ENCODE measurements around the gene BSPRY. TPM values are rescaled to one million over a fixed set of nuclear protein-coding genes. Genes with fewer than 3 reads are reported as not detected.

The BSPRY gene
- total RNA-seq, 1 donor from 2014 or later = 1.8 TPM

DNA sequence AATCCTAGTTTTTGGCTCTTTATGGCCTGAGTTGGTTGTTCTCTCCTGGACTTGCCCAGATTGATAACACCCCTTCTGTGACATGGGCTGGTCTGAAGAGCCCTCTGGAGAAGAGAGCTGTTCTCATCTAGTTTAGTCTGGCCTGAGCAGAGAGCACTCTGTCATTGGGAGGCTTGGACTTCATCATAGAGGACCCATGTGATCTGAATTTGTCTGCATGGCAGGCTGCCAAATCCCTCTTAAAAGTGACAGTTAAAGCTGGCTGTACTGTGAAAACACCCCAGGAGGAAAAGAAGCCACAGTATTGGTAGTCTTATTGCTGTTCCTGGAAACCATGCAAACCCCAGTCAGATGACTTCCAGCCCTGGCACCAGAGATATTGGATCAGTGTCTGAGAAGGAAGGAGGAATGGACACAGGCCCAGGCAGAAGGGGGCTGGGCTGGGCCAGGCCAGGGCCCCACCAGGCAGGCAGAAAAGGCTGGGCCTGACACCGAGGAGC is 5.6 kb upstream of the BSPRY start:
- H3K4me3 ChIP-seq (ENCODE audit: low read depth, low read length) = no peak overlapping the region
- TF ChIP-seq, protein P1, sequence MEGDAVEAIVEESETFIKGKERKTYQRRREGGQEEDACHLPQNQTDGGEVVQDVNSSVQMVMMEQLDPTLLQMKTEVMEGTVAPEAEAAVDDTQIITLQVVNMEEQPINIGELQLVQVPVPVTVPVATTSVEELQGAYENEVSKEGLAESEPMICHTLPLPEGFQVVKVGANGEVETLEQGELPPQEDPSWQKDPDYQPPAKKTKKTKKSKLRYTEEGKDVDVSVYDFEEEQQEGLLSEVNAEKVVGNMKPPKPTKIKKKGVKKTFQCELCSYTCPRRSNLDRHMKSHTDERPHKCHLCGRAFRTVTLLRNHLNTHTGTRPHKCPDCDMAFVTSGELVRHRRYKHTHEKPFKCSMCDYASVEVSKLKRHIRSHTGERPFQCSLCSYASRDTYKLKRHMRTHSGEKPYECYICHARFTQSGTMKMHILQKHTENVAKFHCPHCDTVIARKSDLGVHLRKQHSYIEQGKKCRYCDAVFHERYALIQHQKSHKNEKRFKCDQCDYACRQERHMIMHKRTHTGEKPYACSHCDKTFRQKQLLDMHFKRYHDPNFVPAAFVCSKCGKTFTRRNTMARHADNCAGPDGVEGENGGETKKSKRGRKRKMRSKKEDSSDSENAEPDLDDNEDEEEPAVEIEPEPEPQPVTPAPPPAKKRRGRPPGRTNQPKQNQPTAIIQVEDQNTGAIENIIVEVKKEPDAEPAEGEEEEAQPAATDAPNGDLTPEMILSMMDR (IDR thresholded peaks at IDR 0.05; ENCODE audit: insufficient read depth, low read length, severe bottlenecking) = no peak
- no peaks in the 10 kb centered on the region for H3K27me3 ChIP-seq (ENCODE audit: control insufficient read depth, insufficient read depth, low read length)
- no peaks in the 10 kb centered on the region for H3K36me3 ChIP-seq (ENCODE audit: control insufficient read depth, insufficient read depth, low read length)
- DNase-seq (ENCODE audit: low read depth) = no peak
- FAIRE-seq = no peak

DNA sequence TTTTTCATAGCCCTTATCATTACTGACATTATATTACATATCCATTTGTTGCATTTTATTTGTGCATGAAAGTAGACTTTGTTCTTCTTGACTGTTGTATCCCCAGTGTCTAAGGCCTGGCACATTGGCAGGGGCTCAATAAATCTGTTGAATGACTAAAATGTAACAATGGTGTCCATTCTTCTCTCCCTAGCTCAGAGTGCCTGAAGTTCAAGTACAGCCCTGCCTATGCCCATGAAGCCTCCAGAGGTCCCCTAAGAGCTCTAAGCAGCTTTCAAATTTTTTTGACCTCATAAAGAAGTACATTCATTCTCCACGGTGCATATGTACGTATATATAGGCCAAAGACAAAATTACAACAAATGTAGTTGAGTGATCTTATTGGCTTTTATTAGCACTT is 4.2 kb upstream of the BSPRY start:
- Histone ChIP-seq H3K4me3 (ENCODE audit: low read depth, low read length) (no peak overlapping the region), H3K27me3 (ENCODE audit: control insufficient read depth, insufficient read depth, low read length) (peaks cover 7% of the 10 kb centered on the region), H3K36me3 (ENCODE audit: control insufficient read depth, insufficient read depth, low read length) (no peaks in the 10 kb centered on the region)
- TF ChIP-seq, protein P1 (IDR thresholded peaks at IDR 0.05; ENCODE audit: insufficient read depth, low read length, severe bottlenecking) = no peak
- DNase-seq (ENCODE audit: low read depth) = no peak
- FAIRE-seq = no peak

DNA sequence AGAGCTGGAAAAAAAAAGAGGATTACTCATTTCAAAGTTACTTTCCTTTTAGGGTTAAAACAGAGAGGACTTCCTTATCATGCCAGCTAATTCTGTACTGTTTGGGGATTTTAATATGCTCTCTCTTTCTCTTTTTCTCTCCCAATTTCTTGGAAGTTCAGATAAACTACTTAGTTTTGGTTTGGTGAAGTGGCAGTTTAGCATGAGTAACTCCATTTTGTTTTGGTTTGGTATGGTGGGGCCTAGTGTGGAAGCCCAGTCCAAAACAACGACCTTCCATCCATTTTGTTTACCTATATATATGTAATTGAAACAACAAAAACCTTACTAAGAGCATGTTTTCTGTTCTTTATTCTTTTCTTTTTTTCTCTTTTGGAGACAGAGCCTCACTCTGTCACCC is 3.7 kb upstream of the BSPRY start:
- no peak for FAIRE-seq
- Histone ChIP-seq H3K27me3 (ENCODE audit: control insufficient read depth, insufficient read depth, low read length) (peaks cover 12% of the 10 kb centered on the region), H3K4me3 (ENCODE audit: low read depth, low read length) (no peak overlapping the region), H3K36me3 (ENCODE audit: control insufficient read depth, insufficient read depth, low read length) (no peaks in the 10 kb centered on the region)
- DNase-seq (ENCODE audit: low read depth) = no peak
- TF ChIP-seq, protein P1 (IDR thresholded peaks at IDR 0.05; ENCODE audit: insufficient read depth, low read length, severe bottlenecking) = no peak

DNA sequence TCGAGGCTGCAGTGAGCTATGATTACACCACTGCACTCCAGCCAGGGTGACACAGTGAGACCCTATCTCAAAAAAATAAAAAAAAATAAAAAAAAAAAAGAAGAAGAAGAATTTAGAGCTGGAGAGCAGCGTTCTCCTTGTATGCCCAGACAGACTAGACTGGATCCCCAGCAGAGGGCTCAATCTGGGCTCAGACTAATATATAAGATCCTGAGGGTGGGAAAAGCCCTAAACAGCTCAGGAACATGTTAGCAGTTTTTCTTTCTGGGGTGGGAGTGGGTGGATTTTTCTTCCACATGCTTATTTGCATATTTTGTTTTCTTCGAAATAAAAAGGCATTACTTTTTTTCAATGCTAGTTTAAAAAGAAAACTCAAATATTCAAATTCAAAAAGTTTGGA is 904 bp upstream of the BSPRY start:
- no peak overlapping the region for H3K4me3 ChIP-seq (ENCODE audit: low read depth, low read length)
- TF ChIP-seq, protein P1 (IDR thresholded peaks at IDR 0.05; ENCODE audit: insufficient read depth, low read length, severe bottlenecking) = no peak
- H3K36me3 ChIP-seq (ENCODE audit: control insufficient read depth, insufficient read depth, low read length) = no peaks in the 10 kb centered on the region
- H3K27me3 ChIP-seq (ENCODE audit: control insufficient read depth, insufficient read depth, low read length) = peaks cover 14% of the 10 kb centered on the region
- DNase-seq (ENCODE audit: low read depth) (no peak), FAIRE-seq (no peak)

DNA sequence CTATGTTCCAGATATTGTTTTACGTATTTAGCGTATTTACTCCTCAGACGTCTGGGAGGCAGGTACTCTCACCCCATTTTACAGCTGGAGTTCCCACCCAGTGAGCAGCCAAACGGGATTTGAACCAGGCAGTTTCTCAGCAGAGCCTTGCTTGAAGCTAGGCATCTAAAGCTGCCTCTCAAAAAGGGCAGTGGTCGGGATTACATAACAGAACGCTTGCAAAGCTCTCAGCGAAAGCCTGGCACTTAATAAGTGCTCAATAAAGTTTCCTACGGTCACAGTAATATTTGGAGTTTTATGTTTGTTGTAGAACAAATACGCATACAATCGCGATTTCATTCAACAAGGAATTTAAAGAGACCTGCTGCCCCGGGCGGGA is 286 bp upstream of the BSPRY start:
- DNase-seq (ENCODE audit: low read depth) (no peak), FAIRE-seq (no peak)
- TF ChIP-seq, protein P1 (IDR thresholded peaks at IDR 0.05; ENCODE audit: insufficient read depth, low read length, severe bottlenecking) = no peak
- Histone ChIP-seq H3K4me3 (ENCODE audit: low read depth, low read length) (no peak overlapping the region), H3K36me3 (ENCODE audit: control insufficient read depth, insufficient read depth, low read length) (no peaks in the 10 kb centered on the region), H3K27me3 (ENCODE audit: control insufficient read depth, insufficient read depth, low read length) (peaks cover 14% of the 10 kb centered on the region)

DNA sequence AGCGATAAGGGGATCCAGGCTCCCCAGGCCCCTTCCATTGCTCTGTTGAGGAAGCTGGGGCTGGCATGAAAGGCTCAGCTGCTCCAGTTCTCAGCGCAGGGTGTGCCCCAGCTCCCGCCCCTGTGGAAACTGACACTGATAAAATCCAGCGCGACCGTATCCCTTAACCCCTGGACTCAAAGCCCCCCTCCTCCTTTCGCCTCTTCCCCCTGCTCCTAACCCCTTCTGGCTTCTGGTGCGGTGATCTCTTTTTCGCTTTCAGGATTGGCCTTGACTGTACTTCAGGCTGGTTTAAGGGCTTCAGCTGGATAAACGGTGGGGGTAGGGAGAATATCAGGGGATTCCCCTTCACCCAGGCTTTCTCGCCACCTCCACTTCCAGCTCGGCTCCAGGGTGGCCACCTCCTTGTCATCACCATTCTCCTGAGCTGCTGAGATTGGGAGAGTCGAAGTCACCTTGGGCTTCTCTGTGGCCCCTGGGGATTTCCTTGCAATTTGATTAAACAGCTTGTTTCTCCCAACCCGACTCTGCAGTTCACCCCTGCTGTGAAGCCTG is 843 bp downstream of the BSPRY start:
- Histone ChIP-seq H3K27me3 (ENCODE audit: control insufficient read depth, insufficient read depth, low read length) (peaks cover 14% of the 10 kb centered on the region), H3K4me3 (ENCODE audit: low read depth, low read length) (peak overlapping the region; percentile 31), H3K36me3 (ENCODE audit: control insufficient read depth, insufficient read depth, low read length) (no peaks in the 10 kb centered on the region)
- no peak for DNase-seq (ENCODE audit: low read depth)
- FAIRE-seq = no peak
- TF ChIP-seq, protein P1 (IDR thresholded peaks at IDR 0.05; ENCODE audit: insufficient read depth, low read length, severe bottlenecking) = no peak

Data from bronchial epithelial cell (primary cell).